GM19023 (cell line): ENCODE results near the gene UBA6.
"Not testable (repeated sequence)": the region's sequence is repeated elsewhere in the genome, so short reads cannot be mapped to it uniquely, and the experiment has no call there.

Experiments used
- ATAC-seq: cut with Tn5 transposase; IDR thresholded peaks from one replicate; pipeline ENCODE4 v1.9.1; 2021; ENCODE audit warnings: mild to moderate bottlenecking, moderate library complexity; ENCODE audit not compliant: unreplicated experiment

UBA6 gene

GRCh38 chr4:67700738-67701516 lies at the start of gene UBA6:
TSS of gene UBA6 (minus strand) at chr4:67701155. CDS start at chr4:67701119, 36 bp downstream.
- ATAC-seq, result peak; percentile 98

DNA sequence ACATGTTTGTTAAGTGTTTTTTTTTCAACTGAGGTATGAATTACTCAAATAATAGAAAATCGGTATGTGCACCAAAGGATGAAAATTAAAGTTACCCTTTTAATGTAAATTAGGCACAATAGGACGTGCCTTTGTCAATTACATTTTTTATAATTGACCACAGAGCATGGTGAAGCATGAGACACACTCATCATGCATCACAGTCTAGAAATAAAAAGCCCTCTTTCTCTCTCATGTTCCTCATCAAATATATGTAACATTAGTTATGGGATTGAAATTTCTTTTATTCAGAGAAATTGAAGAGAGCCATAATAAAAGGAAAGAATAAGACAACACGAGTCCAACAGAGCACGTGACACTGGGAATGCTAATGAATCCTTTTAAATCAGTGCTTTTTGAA lies 49.7 kb upstream of the UBA6 start:
- no peak for ATAC-seq

- ATAC-seq, result no peak
Measured at GRCh38 chr4:67749286-67749685, 48.3 kb upstream of the UBA6 start.

DNA sequence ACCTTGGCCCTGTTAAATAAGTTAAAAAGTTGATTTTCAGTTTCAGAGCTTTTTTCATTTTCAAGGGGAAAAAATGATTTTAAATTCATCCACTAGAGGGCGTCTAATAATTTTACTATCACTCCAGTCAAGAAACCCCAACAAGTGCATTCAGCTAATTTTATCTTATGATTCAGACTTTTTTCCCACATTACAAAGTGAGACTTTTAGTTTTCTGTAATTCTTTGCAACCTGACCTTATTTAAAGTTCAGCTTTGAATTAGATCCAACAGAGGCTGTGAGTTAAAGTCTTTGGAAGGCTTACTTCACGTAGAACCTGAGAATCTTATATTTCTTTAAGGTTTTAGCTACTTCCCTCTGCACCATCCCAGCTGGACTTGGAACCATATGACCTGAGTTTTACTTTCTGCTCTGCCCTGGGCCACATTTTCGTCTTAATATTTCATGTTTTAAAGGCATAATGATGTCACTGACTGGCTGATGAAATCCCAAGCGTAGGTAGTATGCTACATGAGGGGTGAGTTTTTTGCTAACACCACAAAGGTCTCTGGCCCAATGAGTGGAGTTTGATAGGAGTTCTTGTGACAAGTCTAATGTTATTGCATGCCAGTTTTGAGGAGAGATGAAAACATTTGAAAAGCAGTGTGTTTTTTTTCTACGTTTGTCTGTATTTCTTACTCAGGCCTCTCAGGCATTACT lies 46.0 kb upstream of the UBA6 start:
- no peak for ATAC-seq

DNA sequence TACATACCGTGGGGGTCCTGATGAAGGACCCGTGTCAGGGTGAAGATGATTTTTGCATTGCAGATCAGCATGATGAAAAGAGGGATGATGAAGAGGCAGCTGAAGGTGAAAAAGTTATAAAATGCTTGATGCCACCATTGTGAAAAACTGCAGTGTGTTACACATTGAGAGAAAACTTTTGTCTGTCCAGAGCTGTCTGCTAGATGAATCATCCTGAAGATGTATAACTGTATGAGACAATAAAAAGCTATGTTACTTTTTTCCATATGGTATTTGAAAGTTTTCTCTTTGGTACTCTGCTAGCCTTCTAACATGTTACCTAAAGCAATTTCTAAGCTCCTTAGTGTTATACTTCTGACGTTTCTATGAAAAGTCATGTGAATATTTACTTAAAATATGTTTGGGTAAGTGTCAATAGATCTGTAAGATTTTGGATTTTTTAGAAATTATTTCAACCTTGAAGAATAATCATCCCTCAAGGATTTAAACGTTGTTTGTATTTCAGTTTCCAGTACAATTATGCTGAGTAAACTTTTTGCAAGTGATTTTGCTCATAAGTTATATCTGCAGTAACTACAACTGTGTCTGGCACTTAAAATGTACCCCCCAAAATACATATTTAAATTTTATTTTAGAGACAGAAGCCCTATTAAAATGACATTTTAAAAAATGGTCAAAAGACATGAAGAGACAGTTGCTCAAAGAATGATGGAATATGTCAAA lies 43.8 kb upstream of the UBA6 start:
- no peak for ATAC-seq

GRCh38 chr4:67743194-67743593 lies 42.2 kb upstream of the UBA6 start:
- ATAC-seq, result no peak

- no peak for ATAC-seq
Measured at GRCh38 chr4:67736262-67736661, 35.3 kb upstream of the UBA6 start.

- ATAC-seq, result no peak
Measured at GRCh38 chr4:67735325-67735724, 34.4 kb upstream of the UBA6 start.

- ATAC-seq, result not testable (repeated sequence)
Measured at GRCh38 chr4:67730511-67730910, 29.6 kb upstream of the UBA6 start.

- no peak for ATAC-seq
Measured at GRCh38 chr4:67727124-67727850, 26.3 kb upstream of the UBA6 start.

GRCh38 chr4:67725981-67726380 lies 25.0 kb upstream of the UBA6 start:
- ATAC-seq, result no peak

DNA sequence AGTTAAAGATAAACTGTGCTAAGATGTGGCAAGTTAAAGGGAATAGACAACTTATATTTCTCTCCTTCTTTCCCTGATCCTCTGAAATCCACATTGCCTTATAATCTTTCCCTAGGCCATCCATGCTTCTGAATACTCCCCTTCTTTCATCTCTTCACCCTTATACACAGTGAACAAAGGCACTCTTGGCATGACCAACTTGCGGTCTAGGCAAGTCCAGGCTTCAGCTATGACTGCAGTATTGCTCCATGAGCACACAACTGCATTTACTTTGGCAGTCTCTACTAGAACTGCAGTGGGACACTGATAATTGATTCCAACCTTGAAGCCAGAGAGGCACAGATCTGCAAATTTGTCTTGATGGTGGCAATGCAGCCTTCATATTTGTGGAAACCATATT lies 24.2 kb upstream of the UBA6 start:
- ATAC-seq, result no peak

DNA sequence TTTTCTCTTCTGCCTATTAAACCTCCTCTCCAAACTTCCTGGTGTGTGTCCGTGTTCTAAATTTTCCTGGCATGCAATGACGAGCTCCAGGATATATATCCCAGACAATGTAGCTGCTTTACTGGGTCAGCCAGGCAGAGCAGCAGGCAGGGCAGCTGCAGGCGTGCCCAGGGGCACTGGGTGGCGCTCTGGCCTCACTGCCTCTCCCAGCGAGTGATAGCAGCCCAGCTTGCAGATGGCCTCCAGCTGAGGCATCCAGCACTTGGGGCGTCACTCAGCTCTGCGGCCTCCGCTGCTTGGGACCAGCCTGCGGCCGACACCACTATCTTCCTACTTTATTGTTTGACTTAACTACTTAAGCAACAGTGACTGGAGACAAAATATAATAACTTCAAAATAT lies 23.0 kb upstream of the UBA6 start:
- ATAC-seq, result no peak

DNA sequence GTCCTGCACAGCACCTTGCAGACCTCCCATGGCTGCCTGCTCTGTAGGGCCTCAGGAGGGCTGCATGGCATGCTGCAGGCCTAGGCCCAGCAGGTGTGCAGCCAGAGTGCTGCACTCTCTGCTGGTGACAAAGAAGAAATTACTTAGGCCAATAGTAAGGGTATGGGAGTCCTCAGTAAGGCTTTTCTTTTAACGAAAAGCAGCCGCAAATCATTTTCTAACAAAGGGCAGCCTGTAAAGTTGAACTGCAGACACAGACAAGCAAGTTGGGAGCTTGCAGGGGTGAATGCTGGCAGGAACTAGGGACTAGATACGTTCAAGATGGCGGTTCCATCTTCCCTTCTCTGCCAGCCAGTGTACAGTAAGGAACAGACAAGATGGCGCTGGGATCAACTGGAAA lies 22.4 kb upstream of the UBA6 start:
- no peak for ATAC-seq

DNA sequence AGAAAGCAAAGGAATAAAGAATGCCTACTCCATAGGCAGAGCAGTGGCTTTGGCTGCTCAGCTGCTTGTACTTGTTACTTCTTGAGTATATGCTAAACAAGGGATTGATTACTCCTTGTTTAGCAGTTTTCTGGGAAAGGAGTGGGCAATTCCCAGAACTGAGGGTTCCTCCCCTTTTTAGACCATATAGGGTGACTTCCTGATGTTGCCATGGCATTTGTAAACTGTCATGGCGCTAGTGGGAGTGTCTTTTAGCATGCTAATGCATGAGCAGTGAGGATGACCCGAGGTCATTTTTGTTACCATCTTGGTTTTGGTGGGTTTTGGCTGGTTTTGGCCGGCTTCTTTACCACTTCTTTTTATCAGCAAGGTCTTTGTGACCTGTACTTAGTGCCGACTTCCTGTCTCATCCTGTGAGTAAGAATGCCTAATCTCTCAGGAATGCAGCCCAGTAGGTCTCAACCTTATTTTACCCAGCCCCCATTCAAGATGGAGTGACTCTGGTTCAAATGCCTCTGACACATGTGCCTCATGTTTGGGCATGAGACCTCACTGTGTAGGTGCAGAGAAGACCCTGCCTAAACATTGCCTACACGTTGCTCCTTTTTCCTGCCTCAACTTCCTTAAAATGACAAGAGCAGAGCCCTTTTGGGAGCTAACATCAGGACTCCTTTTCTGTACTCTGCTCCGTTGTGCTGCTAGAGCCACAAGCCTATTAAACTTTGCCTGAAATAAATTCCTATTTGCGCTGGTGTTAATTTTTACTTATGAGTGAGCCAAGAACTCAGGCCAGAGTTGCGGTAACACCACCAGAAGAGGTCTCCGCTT lies 21.0 kb upstream of the UBA6 start:
- ATAC-seq, result no peak

- no peak for ATAC-seq
Measured at GRCh38 chr4:67721315-67721769, 20.4 kb upstream of the UBA6 start.

DNA sequence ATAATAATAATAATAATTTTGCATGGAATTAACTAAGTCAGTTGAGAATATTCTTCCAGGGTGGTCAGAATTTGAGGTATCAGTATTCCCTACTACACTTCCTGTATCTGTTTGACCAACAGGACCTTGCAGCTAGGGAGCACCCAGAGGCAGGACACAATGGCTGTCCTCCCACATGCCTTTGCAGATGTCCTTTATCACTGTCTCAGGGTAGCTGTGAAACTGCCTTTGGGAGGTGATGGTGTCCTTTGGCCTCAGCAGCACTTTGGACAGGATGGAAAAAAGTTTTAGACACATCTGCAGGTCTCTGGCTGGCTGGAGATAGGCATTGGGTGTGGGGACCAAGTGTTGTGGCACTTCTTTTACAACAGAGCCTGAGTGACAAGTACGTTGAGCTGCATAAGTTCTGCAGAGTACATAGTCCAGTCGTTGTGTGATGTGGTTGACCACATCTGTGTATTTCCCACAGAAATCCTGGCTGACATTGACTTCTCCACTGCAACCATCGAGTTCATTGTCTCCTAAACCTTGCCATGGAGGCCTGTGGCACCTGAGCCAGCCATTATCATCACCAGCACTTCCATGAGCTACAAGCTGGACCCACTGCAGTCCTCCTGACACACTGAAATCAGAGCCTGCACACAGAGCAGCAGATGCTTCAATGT lies 19.1 kb upstream of the UBA6 start:
- no peak for ATAC-seq

GRCh38 chr4:67718848-67719247 lies 17.9 kb upstream of the UBA6 start:
- no peak for ATAC-seq

GRCh38 chr4:67717586-67717985 lies 16.6 kb upstream of the UBA6 start:
- no peak for ATAC-seq

GRCh38 chr4:67714955-67715354 lies 14.0 kb upstream of the UBA6 start:
- no peak for ATAC-seq
